Small intestine (tissue), 7 donors: ENCODE measurements around the gene AP4S1. TPM values are rescaled to one million over a fixed set of nuclear protein-coding genes. Genes with fewer than 3 reads are reported as not detected.
A peak's percentile ranks its signal among the peaks of the same experiment; 100 is the strongest.

Source experiments
- DNase-seq, 2 donors: peaks; one replicate each; pipeline versions ENCODE4 v3.0.0 to v3.0.0-alpha.2; 2013
- FAIRE-seq: peaks from 2 replicates; lab custom pipeline; 2012; peaks lifted over from hg19 to GRCh38; lab: Jason Lieb, UNC
- H3K27ac ChIP-seq, 3 donors: one replicate each; pipeline ENCODE4 v1.5.1; 2013; ENCODE audit warnings: low read length in 2 of 3, mild to moderate bottlenecking in 2 of 3, control low read depth in 1 of 3, inconsistent platforms in 1 of 3, low read depth in 1 of 3, moderate library complexity in 1 of 3
- H3K27me3 ChIP-seq, 3 donors: one replicate each; pipeline ENCODE4 v1.6.1; 2013; ENCODE audit warnings: low read length in 3 of 3, inconsistent platforms in 1 of 3; ENCODE audit not compliant: control insufficient read depth in 3 of 3, insufficient read depth in 3 of 3
- H3K36me3 ChIP-seq, 3 donors: one replicate each; pipeline ENCODE4 v1.6.1; 2013; ENCODE audit warnings: low read length in 3 of 3, inconsistent platforms in 1 of 3, low read depth in 1 of 3, mild to moderate bottlenecking in 1 of 3, moderate library complexity in 1 of 3; ENCODE audit not compliant: control insufficient read depth in 3 of 3, insufficient read depth in 2 of 3
- H3K4me1 ChIP-seq, 3 donors: one replicate each; pipeline ENCODE4 v1.6.1; 2013; ENCODE audit warnings: low read length in 2 of 3, inconsistent platforms in 1 of 3, low read depth in 1 of 3, mild to moderate bottlenecking in 1 of 3, moderate library complexity in 1 of 3; ENCODE audit not compliant: control insufficient read depth in 3 of 3, insufficient read depth in 2 of 3
- H3K4me3 ChIP-seq, 3 donors: one replicate each; pipeline ENCODE4 v1.5.1; 2013; ENCODE audit warnings: low read length in 3 of 3, control low read depth in 1 of 3, inconsistent platforms in 1 of 3, low read depth in 1 of 3, mild to moderate bottlenecking in 1 of 3, moderate library complexity in 1 of 3
- H3K9me3 ChIP-seq, 2 donors: one replicate each; pipeline ENCODE4 v1.6.1; 2013; ENCODE audit warnings: low read depth in 1 of 2, low read length in 1 of 2; ENCODE audit not compliant: control insufficient read depth in 2 of 2, insufficient read depth in 1 of 2
- WGBS, 3 donors: extraction: QIAGEN DNeasy Blood & Tissue Kit; methylation state at CpG; one replicate each; pipeline ENCODE4 v1.1.7; 2013; 5-methylcytosine and 5-hydroxymethylcytosine counted together
- polyA plus RNA-seq, 4 donors: library from polyadenylated mRNA; stranded (reverse) in 3 of 4; unstranded in 1 of 4; fragments of 200-250 nt in 3 of 4; fragments of 120-200 nt in 1 of 4; gene quantifications; one replicate each; pipeline versions ENCODE4 v1.2.1 to v1.2.3, GENCODE V29; 2013
- donor health status: healthy with polysubstance abuse.
- donor health status: control.
- donor health status: control.
- donor health status: Bipolar disorder and iron deficiency.
- donor health status: healthy.

AP4S1 gene
- polyA plus RNA-seq, 4 donors = 1.6 to 10.9 (median 5.7) TPM

DNA sequence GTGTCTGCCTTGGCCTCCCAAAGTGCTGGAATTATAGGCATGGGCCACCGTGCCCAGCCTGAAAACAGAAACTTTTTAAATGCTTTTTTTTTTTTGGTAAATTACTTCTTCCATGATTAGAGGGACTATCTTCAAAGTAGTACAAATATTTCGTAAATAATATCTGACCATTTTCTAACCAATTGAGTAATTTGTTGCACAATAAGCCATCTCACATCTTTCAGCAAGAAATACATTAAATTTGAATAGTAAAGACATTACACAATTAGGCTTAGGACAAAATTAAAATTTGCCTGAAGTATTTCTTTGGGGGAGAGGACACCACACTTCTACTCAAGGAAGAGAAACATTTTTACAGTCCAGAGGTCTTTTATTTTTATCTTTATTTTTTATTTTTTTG is 85.4 kb downstream of the AP4S1 start:
- Histone ChIP-seq H3K4me1 (no peaks in the 10 kb centered on the region), H3K9me3 (no peaks in the 10 kb centered on the region), H3K4me3 (no peak overlapping the region), H3K36me3 (peaks cover 17 to 37% (median 26%) of the 10 kb centered on the region in 3 donors), H3K27me3 (no peaks in the 10 kb centered on the region), H3K27ac (no peak overlapping the region)
- WGBS, 3 donors = 91 to 96% (median 94%) methylated on average over 2 of the region's 2 CpGs
- no peak for DNase-seq
- no peak for FAIRE-seq

DNA sequence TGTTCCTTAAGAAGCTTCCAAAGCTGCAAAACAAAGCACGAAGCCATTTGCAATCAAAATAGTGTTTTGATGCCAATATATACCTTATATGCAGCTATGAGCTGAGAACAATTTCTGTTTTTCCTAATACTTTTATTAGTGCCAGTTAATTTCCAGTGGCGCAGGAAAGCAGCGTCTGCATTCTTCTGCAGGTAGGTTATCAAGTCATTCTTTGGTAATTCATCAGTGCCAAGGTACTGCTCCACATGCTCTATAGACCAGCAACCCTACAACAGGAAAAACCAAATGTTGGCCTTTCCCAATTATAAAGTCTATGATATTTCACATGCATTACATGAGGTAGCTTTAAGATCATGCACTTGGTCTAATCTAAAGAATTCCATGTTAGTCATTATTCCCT is 88.3 kb downstream of the AP4S1 start:
- peaks cover 11 to 48% (median 25%) of the 10 kb centered on the region in 3 donors for H3K36me3 ChIP-seq
- no peaks in the 10 kb centered on the region for H3K27me3 ChIP-seq
- H3K4me1 ChIP-seq = no peaks in the 10 kb centered on the region
- H3K4me3 ChIP-seq = no peak overlapping the region
- DNase-seq (no peak), FAIRE-seq (no peak)
- no peaks in the 10 kb centered on the region for H3K9me3 ChIP-seq
- no peak overlapping the region for H3K27ac ChIP-seq
- WGBS, 3 donors = 96 to 99% (median 98%) methylated on average over 3 of the region's 3 CpGs

DNA sequence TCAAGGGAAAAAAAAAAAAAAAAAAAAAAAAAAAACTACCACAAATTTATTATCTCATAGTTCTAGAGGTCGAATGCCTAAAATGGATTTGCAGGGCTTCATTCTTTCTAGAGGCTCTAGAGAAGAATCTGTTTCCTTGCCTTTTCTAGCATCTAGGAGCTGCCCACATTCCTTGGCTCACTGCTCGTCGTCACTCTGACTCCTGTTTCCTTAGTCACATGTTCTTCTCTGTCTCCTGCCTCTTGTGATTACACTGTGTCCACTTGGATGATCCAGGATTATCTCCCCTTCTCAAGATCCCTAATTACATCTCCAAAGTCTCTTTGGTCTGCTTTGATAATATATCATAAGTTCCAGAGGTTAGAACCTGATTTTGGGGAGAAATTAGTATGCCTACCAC is 93.4 kb downstream of the AP4S1 start:
- no peak for FAIRE-seq
- WGBS, 3 donors = 74 to 88% (median 79%) methylated on average over 3 of the region's 3 CpGs
- no peak for DNase-seq
- no peaks in the 10 kb centered on the region for H3K9me3 ChIP-seq
- H3K4me3 ChIP-seq = no peak overlapping the region
- peaks cover 14 to 41% (median 25%) of the 10 kb centered on the region in 3 donors for H3K36me3 ChIP-seq
- no peaks in the 10 kb centered on the region for H3K27me3 ChIP-seq
- H3K27ac ChIP-seq = no peak overlapping the region
- H3K4me1 ChIP-seq = no peaks in the 10 kb centered on the region

DNA sequence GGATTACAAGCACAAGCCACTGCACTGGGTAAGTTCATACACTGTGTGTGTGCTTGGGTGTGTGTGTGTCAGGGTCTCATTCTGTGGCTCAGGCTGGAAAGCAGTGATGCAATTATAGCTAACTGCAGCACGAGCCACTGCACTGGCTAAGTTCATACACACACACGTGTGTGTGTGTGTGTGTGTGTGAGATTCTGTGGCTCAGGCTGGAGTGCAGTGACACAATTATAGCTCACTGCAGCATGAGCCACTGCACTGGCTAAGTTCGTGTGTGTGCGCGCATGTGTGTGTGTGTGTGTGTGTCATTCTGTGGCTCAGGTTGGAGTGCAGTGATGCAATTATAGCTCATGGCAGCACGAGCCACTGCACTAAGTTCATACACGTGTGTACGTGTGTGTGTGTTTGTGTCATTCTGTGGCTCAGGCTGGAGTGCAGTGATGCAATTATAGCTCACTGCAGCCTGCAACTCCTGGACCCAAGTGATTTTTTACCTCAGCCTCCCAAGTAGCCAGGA is 96.7 kb downstream of the AP4S1 start:
- Histone ChIP-seq H3K4me3 (no peak overlapping the region), H3K36me3 (peaks cover 14 to 44% (median 18%) of the 10 kb centered on the region in 3 donors), H3K27ac (no peak overlapping the region), H3K27me3 (no peaks in the 10 kb centered on the region), H3K4me1 (no peaks in the 10 kb centered on the region), H3K9me3 (no peaks in the 10 kb centered on the region)
- FAIRE-seq (no peak), DNase-seq (no peak)
- 78 to 81% (median 81%) methylated on average over 8 of the region's 8 CpGs for WGBS, 3 donors

DNA sequence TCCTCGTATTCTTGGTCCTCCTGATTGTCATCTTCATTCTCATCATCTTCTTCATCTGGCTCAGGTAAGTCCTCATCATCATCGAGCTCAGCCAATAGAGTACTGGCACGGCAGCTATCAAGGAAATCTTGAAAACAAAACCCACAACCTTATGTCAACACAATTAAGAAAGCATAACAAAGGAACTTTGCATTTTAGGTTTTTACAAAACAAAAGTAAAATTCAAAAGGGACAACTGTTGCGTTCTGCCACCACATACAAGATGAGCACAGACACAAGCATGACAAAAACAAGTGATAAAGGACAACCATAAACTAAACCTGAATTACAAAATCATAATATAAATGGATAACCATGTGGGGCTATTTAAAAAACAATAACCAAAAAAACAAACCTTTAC is 97.5 kb downstream of the AP4S1 start:
- no peak for DNase-seq
- Histone ChIP-seq H3K27me3 (no peaks in the 10 kb centered on the region), H3K4me3 (no peak overlapping the region), H3K36me3 (peaks cover 14 to 45% (median 17%) of the 10 kb centered on the region in 3 donors), H3K27ac (no peak overlapping the region), H3K9me3 (no peaks in the 10 kb centered on the region), H3K4me1 (no peaks in the 10 kb centered on the region)
- WGBS, 3 donors = 89 to 91% (median 90%) methylated on average over 4 of the region's 4 CpGs
- no peak for FAIRE-seq

DNA sequence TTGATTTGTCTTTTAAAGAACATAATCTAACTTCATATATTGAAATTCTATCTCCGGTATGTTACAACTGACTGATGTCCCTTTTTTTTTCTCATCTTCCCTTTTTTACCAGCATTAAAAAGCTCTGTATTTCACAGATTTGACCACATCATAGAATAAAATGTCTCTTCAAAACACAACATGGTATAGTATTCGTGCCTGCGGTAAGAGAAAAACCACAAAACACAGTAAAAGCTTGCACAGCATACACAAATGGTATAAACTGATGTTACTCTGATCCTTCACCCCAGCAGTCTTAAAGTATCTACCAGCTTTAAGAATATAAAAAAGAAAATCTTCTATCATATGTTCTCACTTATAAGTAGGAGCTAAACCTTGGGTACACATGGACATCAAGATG is 98.7 kb downstream of the AP4S1 start:
- H3K27ac ChIP-seq = no peak overlapping the region
- no peaks in the 10 kb centered on the region for H3K4me1 ChIP-seq
- FAIRE-seq (no peak), DNase-seq (peak in 1 of 2 donors; percentile 18)
- 79 to 86% (median 82%) methylated on average over 3 of the region's 3 CpGs for WGBS, 3 donors
- H3K27me3 ChIP-seq = no peaks in the 10 kb centered on the region
- no peak overlapping the region for H3K4me3 ChIP-seq
- peaks cover 11 to 43% (median 22%) of the 10 kb centered on the region in 3 donors for H3K36me3 ChIP-seq
- no peaks in the 10 kb centered on the region for H3K9me3 ChIP-seq

DNA sequence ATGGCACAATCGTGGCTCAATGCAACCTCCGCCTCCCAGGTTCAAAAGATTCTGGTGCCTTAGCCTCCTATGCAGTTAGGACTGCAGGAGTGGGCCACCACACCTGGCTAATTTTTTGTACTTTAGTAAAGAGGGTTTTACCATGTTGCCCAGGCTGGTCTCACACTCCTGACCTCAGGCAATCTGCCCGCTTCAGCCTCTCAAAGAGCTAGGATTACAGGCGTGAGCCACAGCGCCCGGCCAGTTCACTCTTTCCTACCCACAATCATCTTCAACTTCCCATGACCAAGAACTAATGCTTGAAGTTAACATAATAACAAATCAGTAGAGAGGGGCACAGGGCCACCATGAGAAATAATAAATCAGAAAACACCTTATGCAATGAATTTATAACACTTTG is 99.8 kb downstream of the AP4S1 start:
- WGBS, 3 donors = 80 to 95% (median 93%) methylated on average over 6 of the region's 6 CpGs
- Histone ChIP-seq H3K9me3 (no peaks in the 10 kb centered on the region), H3K27ac (no peak overlapping the region), H3K36me3 (peaks cover 8 to 41% (median 19%) of the 10 kb centered on the region in 3 donors), H3K4me3 (no peak overlapping the region), H3K27me3 (no peaks in the 10 kb centered on the region), H3K4me1 (no peaks in the 10 kb centered on the region)
- DNase-seq (no peak), FAIRE-seq (no peak)

DNA sequence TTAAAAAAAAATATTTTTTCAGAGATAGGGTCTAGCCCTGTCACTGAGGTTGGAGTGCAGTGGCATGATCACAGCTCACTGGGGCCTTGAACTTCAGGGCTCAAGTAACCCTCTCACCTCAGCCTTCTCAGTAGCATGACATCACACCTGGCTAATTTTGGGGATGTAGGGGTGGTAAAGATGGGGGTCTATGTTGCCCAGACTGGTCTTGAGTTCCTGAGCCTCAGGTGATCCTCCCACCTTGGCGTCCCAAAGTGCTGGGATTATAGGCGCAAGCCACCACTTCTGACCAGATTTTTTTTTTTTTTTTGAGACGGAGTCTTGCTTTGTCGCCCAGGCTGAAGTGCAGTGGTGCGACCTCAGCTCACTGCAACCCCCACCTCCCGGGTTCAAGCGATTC is 101.2 kb downstream of the AP4S1 start:
- WGBS, 3 donors = 96 to 99% (median 96%) methylated on average over 7 of the region's 7 CpGs
- H3K9me3 ChIP-seq = no peaks in the 10 kb centered on the region
- no peak overlapping the region for H3K4me3 ChIP-seq
- H3K4me1 ChIP-seq = no peaks in the 10 kb centered on the region
- no peak overlapping the region for H3K27ac ChIP-seq
- H3K27me3 ChIP-seq = no peaks in the 10 kb centered on the region
- no peak for FAIRE-seq
- DNase-seq = no peak
- H3K36me3 ChIP-seq = peaks cover 8 to 35% (median 17%) of the 10 kb centered on the region in 3 donors

DNA sequence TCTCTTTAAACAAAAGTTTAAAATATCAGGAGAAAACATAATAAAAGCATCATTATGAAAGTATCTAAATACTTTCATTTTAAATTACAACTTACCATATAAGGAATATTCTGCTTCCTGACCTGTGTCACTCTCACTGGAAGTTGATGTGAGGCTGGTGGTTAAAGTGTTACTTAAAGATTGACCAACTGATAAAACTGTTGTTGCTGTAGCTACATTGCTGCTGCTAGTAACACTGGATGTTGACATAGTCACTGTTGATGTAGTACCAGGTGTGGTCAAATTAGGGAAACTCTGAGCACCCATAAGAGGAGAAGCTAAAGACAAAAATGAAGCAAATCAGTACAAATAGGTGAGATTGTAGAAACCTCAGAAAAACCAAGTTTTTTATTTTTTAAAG is 102.2 kb downstream of the AP4S1 start:
- Histone ChIP-seq H3K4me1 (no peaks in the 10 kb centered on the region), H3K4me3 (no peak overlapping the region), H3K27me3 (no peaks in the 10 kb centered on the region), H3K9me3 (no peaks in the 10 kb centered on the region), H3K27ac (no peak overlapping the region), H3K36me3 (peaks cover 6 to 32% (median 12%) of the 10 kb centered on the region in 3 donors)
- FAIRE-seq (no peak), DNase-seq (peak; percentile 49 to 63)
